MM.1S (cell line): ENCODE results near the gene AMOTL2.
A peak's percentile ranks its signal among the peaks of the same experiment; 100 is the strongest.

Source experiments
- DNase-seq: peaks from one replicate; pipeline ENCODE4 v3.0.0-alpha.2; 2015
- H2AFZ ChIP-seq: fragments of 300-600 bp; sonication (generic); 2 replicates; pipeline ENCODE4 v1.6.0; 2016; ENCODE audit warnings: antibody characterized with exemption, low read length
- H3F3A ChIP-seq: fragments of 300-600 bp; sonication (generic); 2 replicates; pipeline ENCODE4 v1.6.1; 2016; ENCODE audit warnings: mild to moderate bottlenecking, antibody characterized with exemption, low read length, moderate library complexity, mixed read lengths; ENCODE audit not compliant: insufficient read depth
- H3K27ac ChIP-seq: fragments of 300-600 bp; sonication (generic); 2 replicates; pipeline ENCODE4 v1.5.1; 2016; ENCODE audit warnings: mild to moderate bottlenecking, low read length
- H3K27me3 ChIP-seq: fragments of 300-600 bp; sonication (generic); replicated peaks from 2 replicates; pipeline ENCODE4 v1.6.0; 2016; ENCODE audit warnings: low read length; ENCODE audit not compliant: insufficient read depth
- H3K36me3 ChIP-seq: fragments of 300-600 bp; sonication (generic); replicated peaks from 2 replicates; pipeline ENCODE4 v1.6.1; 2016; ENCODE audit warnings: mild to moderate bottlenecking, low read length, mixed read lengths; ENCODE audit not compliant: insufficient read depth
- H3K4me1 ChIP-seq: fragments of 300-600 bp; sonication (generic); 2 replicates; pipeline ENCODE4 v1.6.1; 2016; ENCODE audit warnings: low read length, mixed read lengths
- H3K4me2 ChIP-seq: fragments of 300-600 bp; sonication (generic); 2 replicates; pipeline ENCODE4 v1.6.0; 2016; ENCODE audit warnings: low read depth, low read length
- H3K4me3 ChIP-seq: fragments of 300-600 bp; sonication (generic); 2 replicates; pipeline ENCODE4 v1.5.1; 2016; ENCODE audit warnings: low read length, mixed read lengths
- H3K79me2 ChIP-seq: fragments of 300-600 bp; sonication (generic); 2 replicates; pipeline ENCODE4 v1.6.1; 2016; ENCODE audit warnings: mixed run types, low read length, mixed read lengths
- H3K9ac ChIP-seq: fragments of 300-600 bp; sonication (generic); 2 replicates; pipeline ENCODE4 v1.6.1; 2016; ENCODE audit warnings: low read length, mixed read lengths
- H3K9me2 ChIP-seq: fragments of 300-600 bp; sonication (generic); replicated peaks from 2 replicates; pipeline ENCODE4 v1.6.1; 2016; ENCODE audit warnings: mild to moderate bottlenecking, low read length, mixed read lengths; ENCODE audit not compliant: insufficient read depth
- H3K9me3 ChIP-seq: fragments of 300-600 bp; sonication (generic); replicated peaks from 2 replicates; pipeline ENCODE4 v1.6.1; 2016; ENCODE audit warnings: mild to moderate bottlenecking, low read length, mixed read lengths; ENCODE audit not compliant: insufficient read depth
- H4K20me1 ChIP-seq: fragments of 300-600 bp; sonication (generic); 2 replicates; pipeline ENCODE4 v1.6.1; 2016; ENCODE audit warnings: mild to moderate bottlenecking, low read length, moderate library complexity, mixed read lengths; ENCODE audit not compliant: insufficient read depth
- EZH2 ChIP-seq: fragments of 300-600 bp; sonication (generic); optimal IDR thresholded peaks from 2 replicates; pipeline ENCODE3; 2017; ENCODE audit warnings: low read depth, mild to moderate bottlenecking, antibody characterized with exemption, low read length, mixed read lengths
- EZH2phosphoT487 ChIP-seq: fragments of 300-600 bp; sonication (generic); IDR thresholded peaks from 2 replicates; pipeline ENCODE4 v1.6.1; 2018; ENCODE audit warnings: antibody characterized with exemption, low read length
- TF ChIP-seq, protein P1 (sequence below): fragments of 300-600 bp; sonication (generic); IDR thresholded peaks from 2 replicates; pipeline ENCODE4 v1.5.1; 2016; ENCODE audit warnings: antibody characterized with exemption, low read length, mixed read lengths

AMOTL2 gene

DNA sequence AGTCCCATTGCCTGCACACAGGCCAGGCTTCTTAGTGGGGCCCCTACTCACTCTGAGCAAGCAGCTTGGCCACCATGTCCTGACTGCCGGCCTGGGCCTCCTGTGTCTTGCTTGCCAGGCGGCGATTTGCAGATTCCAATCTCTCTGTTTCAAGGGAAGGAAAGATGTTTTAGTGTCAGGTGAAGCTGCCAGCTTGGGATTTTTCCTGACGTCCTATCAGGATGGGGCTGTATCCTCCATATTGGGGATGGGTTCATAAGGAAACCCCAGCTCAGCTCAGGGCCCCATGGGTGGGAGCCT, 8.5 kb downstream of the AMOTL2 start:
- Histone ChIP-seq H3K27me3 (no peaks in the 10 kb centered on the region), H3K4me2 (no peak overlapping the region), H4K20me1 (no peaks in the 10 kb centered on the region), H3K27ac (no peak overlapping the region), H3K79me2 (no peaks in the 10 kb centered on the region), H3K4me3 (no peak overlapping the region), H3K9me3 (no peaks in the 10 kb centered on the region), H3K9me2 (no peaks in the 10 kb centered on the region), H3K36me3 (no peaks in the 10 kb centered on the region), H3K4me1 (peaks cover 17% of the 10 kb centered on the region), H2AFZ (no peak overlapping the region), H3F3A (0 out of 2 replicates have a peak, but pooled peaks cover 3% of the 10 kb centered on the region), H3K9ac (no peak overlapping the region)
- TF ChIP-seq EZH2 (no peak), EZH2phosphoT487 (no peak)
- TF ChIP-seq, protein P1, sequence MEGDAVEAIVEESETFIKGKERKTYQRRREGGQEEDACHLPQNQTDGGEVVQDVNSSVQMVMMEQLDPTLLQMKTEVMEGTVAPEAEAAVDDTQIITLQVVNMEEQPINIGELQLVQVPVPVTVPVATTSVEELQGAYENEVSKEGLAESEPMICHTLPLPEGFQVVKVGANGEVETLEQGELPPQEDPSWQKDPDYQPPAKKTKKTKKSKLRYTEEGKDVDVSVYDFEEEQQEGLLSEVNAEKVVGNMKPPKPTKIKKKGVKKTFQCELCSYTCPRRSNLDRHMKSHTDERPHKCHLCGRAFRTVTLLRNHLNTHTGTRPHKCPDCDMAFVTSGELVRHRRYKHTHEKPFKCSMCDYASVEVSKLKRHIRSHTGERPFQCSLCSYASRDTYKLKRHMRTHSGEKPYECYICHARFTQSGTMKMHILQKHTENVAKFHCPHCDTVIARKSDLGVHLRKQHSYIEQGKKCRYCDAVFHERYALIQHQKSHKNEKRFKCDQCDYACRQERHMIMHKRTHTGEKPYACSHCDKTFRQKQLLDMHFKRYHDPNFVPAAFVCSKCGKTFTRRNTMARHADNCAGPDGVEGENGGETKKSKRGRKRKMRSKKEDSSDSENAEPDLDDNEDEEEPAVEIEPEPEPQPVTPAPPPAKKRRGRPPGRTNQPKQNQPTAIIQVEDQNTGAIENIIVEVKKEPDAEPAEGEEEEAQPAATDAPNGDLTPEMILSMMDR, result no peak
- no peak for DNase-seq

DNA sequence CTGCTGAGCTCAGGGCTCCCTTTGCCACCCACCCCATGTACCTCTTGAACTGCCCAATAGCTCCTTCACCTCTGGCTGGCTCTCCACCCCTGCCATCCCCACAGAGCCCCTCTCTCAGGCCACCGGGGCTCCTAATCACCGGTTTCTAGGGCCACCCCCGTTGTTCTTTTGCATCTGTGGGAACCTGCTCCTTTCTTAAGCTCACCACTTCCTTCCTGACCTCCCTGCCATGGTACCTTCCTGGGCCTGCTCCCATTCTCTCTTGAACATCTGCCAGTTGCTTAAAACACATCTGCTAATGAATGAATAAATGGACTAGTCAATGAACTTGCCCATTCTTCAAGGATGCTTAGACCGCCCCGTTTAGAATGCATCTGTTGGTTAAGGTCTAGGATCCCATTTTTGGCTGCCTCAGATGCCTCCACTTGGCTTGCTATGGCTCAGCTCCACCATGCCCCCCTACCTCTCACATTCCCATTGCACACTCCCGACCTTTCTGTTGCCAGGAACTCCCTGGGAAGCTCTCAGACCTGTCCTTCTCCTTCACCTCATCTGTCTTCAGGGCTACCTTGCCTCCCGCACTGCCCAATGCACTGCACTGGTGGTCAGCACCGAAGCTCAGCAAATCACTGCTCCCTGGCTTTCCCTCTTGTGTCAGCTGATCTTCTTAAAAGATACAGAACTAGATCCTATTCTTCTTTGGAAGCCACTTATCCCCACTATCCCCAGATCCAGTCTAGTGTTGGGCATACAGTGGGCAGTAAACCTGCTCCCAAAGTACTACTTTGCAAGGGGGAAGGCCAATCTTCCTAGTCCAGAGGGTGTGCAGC, 9.1 kb downstream of the AMOTL2 start:
- no peak overlapping the region for H3K27ac ChIP-seq

DNA sequence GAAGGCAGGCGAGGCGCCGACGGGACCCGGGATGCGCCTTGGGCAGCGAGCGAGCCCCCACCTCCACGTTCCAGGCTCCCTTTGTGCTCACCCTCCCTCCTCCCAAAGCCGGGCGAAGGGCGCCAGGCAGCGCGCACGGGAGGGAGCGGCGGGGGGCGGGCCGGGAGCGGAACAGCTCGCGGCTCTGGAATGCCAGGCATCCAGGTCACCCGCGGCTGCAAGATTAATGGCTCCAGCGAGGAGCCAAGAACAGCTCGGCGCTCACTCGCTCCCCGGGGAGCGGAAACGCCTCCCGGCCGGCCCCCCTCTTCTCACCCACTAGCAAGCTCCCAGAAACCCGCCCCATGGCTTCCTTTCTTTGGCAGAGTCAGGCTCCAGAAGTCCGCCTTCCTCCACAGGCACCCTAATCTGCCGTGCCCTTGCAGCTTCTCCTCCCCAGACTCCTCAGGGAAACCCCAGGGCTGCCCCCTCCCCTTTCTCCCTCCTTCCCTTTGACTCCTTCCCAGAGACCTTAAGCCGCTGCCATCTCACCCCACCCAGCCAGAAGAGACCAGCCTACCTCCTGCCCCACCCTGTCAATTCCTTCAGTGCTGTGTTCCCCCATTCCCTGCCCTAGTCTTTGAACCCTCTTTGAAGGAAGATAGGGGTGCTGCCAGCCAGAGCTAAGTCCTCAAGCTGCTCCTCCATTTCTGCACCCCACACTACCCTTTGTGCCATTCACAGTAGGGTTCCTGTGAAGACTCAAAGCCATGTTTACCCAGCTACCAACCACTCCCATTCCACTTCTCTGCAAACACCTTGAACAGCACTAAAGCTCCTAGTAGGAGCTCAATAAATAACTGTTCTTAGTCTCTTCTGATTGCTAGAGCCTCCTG, 9.9 kb downstream of the AMOTL2 start:
- H3F3A ChIP-seq, result 0 out of 2 replicates have a peak, but pooled peaks cover 3% of the 10 kb centered on the region

More for the DNA sequence above, 9.1 kb downstream of the AMOTL2 start:
- H3K4me3 ChIP-seq, result no peak overlapping the region
- H3K4me2 ChIP-seq, result peak overlapping the region; percentile 41; the same call in 1 of the 2 replicates
- no peaks in the 10 kb centered on the region for H3K27me3 ChIP-seq
- TF ChIP-seq EZH2, result no peak
- no peak for TF ChIP-seq EZH2phosphoT487
- 0 out of 2 replicates have a peak, but pooled peaks cover 3% of the 10 kb centered on the region for H3F3A ChIP-seq
- peaks cover 17% of the 10 kb centered on the region for H3K4me1 ChIP-seq
- H3K9ac ChIP-seq, result no peak overlapping the region
- no peaks in the 10 kb centered on the region for H3K36me3 ChIP-seq
- H3K9me2 ChIP-seq, result no peaks in the 10 kb centered on the region
- H4K20me1 ChIP-seq, result no peaks in the 10 kb centered on the region
- no peak overlapping the region for H2AFZ ChIP-seq
- no peaks in the 10 kb centered on the region for H3K79me2 ChIP-seq
- no peaks in the 10 kb centered on the region for H3K9me3 ChIP-seq
- DNase-seq, result no peak

More for the DNA sequence above, 9.9 kb downstream of the AMOTL2 start:
- no peak for DNase-seq
- Histone ChIP-seq H3K9me3 (no peaks in the 10 kb centered on the region), H3K4me1 (peaks cover 17% of the 10 kb centered on the region), H3K9ac (no peak overlapping the region), H3K36me3 (no peaks in the 10 kb centered on the region), H3K79me2 (no peaks in the 10 kb centered on the region), H3K27ac (no peak overlapping the region), H4K20me1 (no peaks in the 10 kb centered on the region), H3K27me3 (no peaks in the 10 kb centered on the region), H3K4me2 (peak overlapping the region; percentile 41), H3K4me3 (no peak overlapping the region), H2AFZ (0 out of 2 replicates have a peak overlapping the region, but pooled peaks have one; percentile 17), H3K9me2 (no peaks in the 10 kb centered on the region)
- TF ChIP-seq, protein P1, result no peak
- TF ChIP-seq EZH2, result no peak
- TF ChIP-seq EZH2phosphoT487, result no peak
